Measurements from ENCODE around the gene CFAP299. TPM values are rescaled to one million over a fixed set of nuclear protein-coding genes. Genes with fewer than 3 reads are reported as not detected.

The CFAP299 gene
- total and polyA plus RNA-seq, 9 of the 15 experiments (the other 6 are each of a cell fraction or from before 2014, with no cell fraction given): 0.09 to 3.0 (median 0.76) TPM

DNA sequence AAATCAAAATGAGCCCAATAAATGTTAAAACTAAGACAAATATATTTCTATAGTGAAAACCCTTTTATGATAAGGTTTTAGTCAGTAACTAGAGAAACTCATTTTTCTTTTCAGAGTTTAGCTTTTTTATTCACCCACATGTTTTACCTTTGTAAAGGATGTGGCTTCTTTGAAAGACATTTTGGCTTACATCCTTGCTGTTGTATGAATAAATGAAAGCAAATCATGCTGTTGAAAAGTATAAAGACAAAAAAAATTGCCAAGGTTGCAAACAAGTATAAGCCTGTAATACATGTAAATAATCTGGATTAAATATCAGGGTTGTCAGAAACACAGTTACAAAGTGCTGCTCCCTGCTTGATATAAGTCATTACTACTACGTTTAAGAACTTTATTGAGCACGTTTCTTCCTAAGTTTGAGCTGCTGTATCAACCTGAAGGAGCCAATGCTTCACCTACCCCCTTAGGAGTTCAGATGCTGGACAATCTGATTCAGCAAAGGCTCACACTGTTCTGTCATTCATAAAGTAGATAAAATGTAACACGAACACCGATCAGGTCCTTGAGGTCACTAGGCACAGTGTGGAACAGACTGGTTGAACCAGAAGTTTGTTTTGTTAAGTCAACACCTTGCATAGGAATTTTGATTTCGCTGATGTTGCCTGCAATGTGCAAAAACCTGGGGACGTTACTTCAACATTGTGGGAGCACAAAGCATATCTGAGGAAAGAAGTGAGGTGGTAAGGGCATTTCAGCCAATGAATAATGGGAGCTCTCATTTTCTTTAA, 373.7 kb downstream of the CFAP299 start:
- 0% methylated on average over 6 of the region's 6 CpGs for WGBS (ENCODE audit: insufficient coverage, low coverage, missing lambda C conversion rate)
- Histone ChIP-seq H2AFZ (ENCODE audit: low read depth, low read length) (no peak overlapping the region), H3K4me2 (ENCODE audit: insufficient read depth, low read length) (no peak overlapping the region), H3K4me1 (replicated peaks in 1 of 2; ENCODE audit: control insufficient read depth in 2 of 2, insufficient read depth in 2 of 2, low read length in 2 of 2) (no peaks in the 10 kb centered on the region), H3K79me2 (ENCODE audit: control insufficient read depth, insufficient read depth, low read length) (no peaks in the 10 kb centered on the region), H3K27me3 (ENCODE audit: control insufficient read depth in 2 of 2, insufficient read depth in 2 of 2, low read length in 2 of 2) (no peaks in the 10 kb centered on the region), H4K20me1 (replicated peaks; ENCODE audit: control insufficient read depth, insufficient read depth, low read length) (no peaks in the 10 kb centered on the region), H3K27ac (ENCODE audit: extremely low read depth, low read depth, low read length) (no peak overlapping the region), H3K9me1 (ENCODE audit: control insufficient read depth, insufficient read depth, low read length) (no peaks in the 10 kb centered on the region), H3K9ac (ENCODE audit: insufficient read depth in 1 of 2, low read depth in 2 of 2, low read length in 2 of 2) (no peak overlapping the region), H3K36me3 (ENCODE audit: control insufficient read depth, insufficient read depth, low read length) (no peaks in the 10 kb centered on the region), H3K9me3 (replicated peaks; ENCODE audit: control insufficient read depth, insufficient read depth, low read depth, low read length) (no peaks in the 10 kb centered on the region), H3K4me3 (no peak overlapping the region)
- in situ Hi-C loops (cut with MboI) (no loop called here), intact Hi-C loops (cut with micrococcal nuclease) (no loop called here)
- FAIRE-seq (no peak), DNase-seq (ENCODE audit: extremely low read depth in 1 of 4, low spot score in 3 of 4) (no peak), ATAC-seq (no peak)
- ChIA-PET CTCF (ENCODE audit: low intra/inter-chr PET ratio) (no interaction called here), POLR2A (interaction anchor here (0.6 kb wide), 1 partner anchor 252 kb away, joined by 3 read pairs; no protein-coding TSS in a partner anchor)
- BruUV-seq (replicated peaks): no TSS peak
- TF ChIP-seq RNF2 (IDR thresholded peaks at IDR 0.05) (no peak), NR0B1 (IDR thresholded peaks at IDR 0.05; ENCODE audit: partially characterized antibody) (no peak), ATF7 (IDR thresholded peaks at IDR 0.05) (no peak), CHD7 (IDR thresholded peaks at IDR 0.05; ENCODE audit: low read depth, low read length) (no peak), MTA3 (IDR thresholded peaks at IDR 0.05; ENCODE audit: borderline replicate concordance) (no peak), HDAC8 (tag; IDR thresholded peaks at IDR 0.05) (no peak), BHLHE40 (IDR thresholded peaks at IDR 0.05; ENCODE audit: low read length) (no peak)
- TF ChIP-seq, protein P1, sequence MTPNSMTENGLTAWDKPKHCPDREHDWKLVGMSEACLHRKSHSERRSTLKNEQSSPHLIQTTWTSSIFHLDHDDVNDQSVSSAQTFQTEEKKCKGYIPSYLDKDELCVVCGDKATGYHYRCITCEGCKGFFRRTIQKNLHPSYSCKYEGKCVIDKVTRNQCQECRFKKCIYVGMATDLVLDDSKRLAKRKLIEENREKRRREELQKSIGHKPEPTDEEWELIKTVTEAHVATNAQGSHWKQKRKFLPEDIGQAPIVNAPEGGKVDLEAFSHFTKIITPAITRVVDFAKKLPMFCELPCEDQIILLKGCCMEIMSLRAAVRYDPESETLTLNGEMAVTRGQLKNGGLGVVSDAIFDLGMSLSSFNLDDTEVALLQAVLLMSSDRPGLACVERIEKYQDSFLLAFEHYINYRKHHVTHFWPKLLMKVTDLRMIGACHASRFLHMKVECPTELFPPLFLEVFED (CRISPR knock-in tag; conservative IDR thresholded peaks at IDR 0.05): no peak

Measured in K562 (cell line).